Glutamatergic neuron (in vitro differentiated cells): ENCODE measurements around the gene KRT35. TPM values are rescaled to one million over a fixed set of nuclear protein-coding genes. Genes with fewer than 3 reads are reported as not detected.

ENCODE experiments used
- DNase-seq: peaks from one replicate; pipeline ENCODE4 v3.0.0; 2022
- H3K27ac Mint-ChIP-seq: one replicate; pipeline ENCODE4 v1.8.0; 2020; ENCODE audit warnings: mild to moderate bottlenecking, mixed read lengths, inconsistent platforms; ENCODE audit not compliant: unreplicated experiment
- H3K27me3 Mint-ChIP-seq: one replicate; pipeline ENCODE4 v1.8.0; 2020; ENCODE audit warnings: mild to moderate bottlenecking, moderate library complexity, mixed read lengths, inconsistent platforms; ENCODE audit not compliant: unreplicated experiment
- H3K36me3 Mint-ChIP-seq: one replicate; pipeline ENCODE4 v1.8.0; 2020; ENCODE audit warnings: mild to moderate bottlenecking, mixed read lengths, inconsistent platforms; ENCODE audit not compliant: unreplicated experiment
- H3K4me1 Mint-ChIP-seq: one replicate; pipeline ENCODE4 v1.8.0; 2020; ENCODE audit warnings: mild to moderate bottlenecking, low read depth, mixed read lengths, inconsistent platforms; ENCODE audit not compliant: unreplicated experiment
- H3K4me3 Mint-ChIP-seq: one replicate; pipeline ENCODE4 v1.8.0; 2020; ENCODE audit warnings: mild to moderate bottlenecking, mixed read lengths, inconsistent platforms; ENCODE audit not compliant: unreplicated experiment
- H3K9me3 Mint-ChIP-seq: one replicate; pipeline ENCODE4 v1.8.0; 2020; ENCODE audit warnings: mild to moderate bottlenecking, moderate library complexity, mixed read lengths, inconsistent platforms; ENCODE audit not compliant: unreplicated experiment
- total RNA-seq: library from RNA; stranded (reverse); fragmentation: NEBNext Ultra II Directional; extraction: Animal tissue kit (Norgen Biotek cat#: 25700); gene quantifications from one replicate; pipeline ENCODE4 v1.2.1, GENCODE V29; 2021; ENCODE audit not compliant: unreplicated experiment
- TF ChIP-seq, protein P1 (sequence below): fragments of 200-600 bp; sonication (generic); IDR thresholded peaks from one replicate; pipeline ENCODE4 v1.5.0; 2021; ENCODE audit not compliant: partially characterized antibody, unreplicated experiment

The KRT35 gene
- total RNA-seq, 1 donor from 2014 or later: not detected

GRCh38 chr17:41500131-41500911 lies 19.4 kb upstream of the KRT35 start:
- H3K4me3 Mint-ChIP-seq: no peak overlapping the region
- TF ChIP-seq, protein P1, sequence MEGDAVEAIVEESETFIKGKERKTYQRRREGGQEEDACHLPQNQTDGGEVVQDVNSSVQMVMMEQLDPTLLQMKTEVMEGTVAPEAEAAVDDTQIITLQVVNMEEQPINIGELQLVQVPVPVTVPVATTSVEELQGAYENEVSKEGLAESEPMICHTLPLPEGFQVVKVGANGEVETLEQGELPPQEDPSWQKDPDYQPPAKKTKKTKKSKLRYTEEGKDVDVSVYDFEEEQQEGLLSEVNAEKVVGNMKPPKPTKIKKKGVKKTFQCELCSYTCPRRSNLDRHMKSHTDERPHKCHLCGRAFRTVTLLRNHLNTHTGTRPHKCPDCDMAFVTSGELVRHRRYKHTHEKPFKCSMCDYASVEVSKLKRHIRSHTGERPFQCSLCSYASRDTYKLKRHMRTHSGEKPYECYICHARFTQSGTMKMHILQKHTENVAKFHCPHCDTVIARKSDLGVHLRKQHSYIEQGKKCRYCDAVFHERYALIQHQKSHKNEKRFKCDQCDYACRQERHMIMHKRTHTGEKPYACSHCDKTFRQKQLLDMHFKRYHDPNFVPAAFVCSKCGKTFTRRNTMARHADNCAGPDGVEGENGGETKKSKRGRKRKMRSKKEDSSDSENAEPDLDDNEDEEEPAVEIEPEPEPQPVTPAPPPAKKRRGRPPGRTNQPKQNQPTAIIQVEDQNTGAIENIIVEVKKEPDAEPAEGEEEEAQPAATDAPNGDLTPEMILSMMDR: no peak
- no peak for DNase-seq
- no peak overlapping the region for H3K27ac Mint-ChIP-seq
- H3K27me3 Mint-ChIP-seq: peaks cover 12% of the 10 kb centered on the region
- no peaks in the 10 kb centered on the region for H3K4me1 Mint-ChIP-seq
- no peaks in the 10 kb centered on the region for H3K36me3 Mint-ChIP-seq
- H3K9me3 Mint-ChIP-seq: peaks cover 1% of the 10 kb centered on the region

- DNase-seq: no peak
- Mint-ChIP-seq H3K4me1 (peaks cover 4% of the 10 kb centered on the region), H3K4me3 (no peak overlapping the region), H3K27ac (no peak overlapping the region), H3K9me3 (peaks cover 1% of the 10 kb centered on the region), H3K36me3 (no peaks in the 10 kb centered on the region), H3K27me3 (peaks cover 18% of the 10 kb centered on the region)
- TF ChIP-seq, protein P1: no peak
These were observed 18.8 kb upstream of the KRT35 start for GRCh38 chr17:41499714-41500113.

DNA sequence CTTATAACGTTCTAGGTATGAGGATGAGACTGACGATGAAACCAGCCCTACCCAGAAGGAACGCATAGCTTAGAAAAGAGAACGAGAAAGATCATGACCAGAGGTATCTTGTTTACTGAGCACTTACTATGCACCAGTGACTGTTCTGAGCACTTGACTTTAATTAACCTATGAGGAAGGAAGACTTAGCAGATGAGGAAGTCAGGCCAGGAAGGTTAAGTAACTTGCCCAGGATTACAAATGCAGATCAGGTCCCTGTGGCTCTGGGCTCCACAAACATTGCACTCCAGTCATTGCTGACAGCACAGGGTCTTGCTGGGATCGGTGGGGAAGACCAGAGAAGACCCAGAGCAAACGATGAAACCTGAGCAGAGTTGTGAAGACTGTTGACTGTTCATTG lies 17.3 kb upstream of the KRT35 start:
- Mint-ChIP-seq H3K36me3 (no peaks in the 10 kb centered on the region), H3K4me1 (peaks cover 4% of the 10 kb centered on the region), H3K27me3 (peaks cover 18% of the 10 kb centered on the region), H3K4me3 (no peak overlapping the region), H3K9me3 (peaks cover 1% of the 10 kb centered on the region), H3K27ac (no peak overlapping the region)
- DNase-seq: no peak
- TF ChIP-seq, protein P1: no peak

DNA sequence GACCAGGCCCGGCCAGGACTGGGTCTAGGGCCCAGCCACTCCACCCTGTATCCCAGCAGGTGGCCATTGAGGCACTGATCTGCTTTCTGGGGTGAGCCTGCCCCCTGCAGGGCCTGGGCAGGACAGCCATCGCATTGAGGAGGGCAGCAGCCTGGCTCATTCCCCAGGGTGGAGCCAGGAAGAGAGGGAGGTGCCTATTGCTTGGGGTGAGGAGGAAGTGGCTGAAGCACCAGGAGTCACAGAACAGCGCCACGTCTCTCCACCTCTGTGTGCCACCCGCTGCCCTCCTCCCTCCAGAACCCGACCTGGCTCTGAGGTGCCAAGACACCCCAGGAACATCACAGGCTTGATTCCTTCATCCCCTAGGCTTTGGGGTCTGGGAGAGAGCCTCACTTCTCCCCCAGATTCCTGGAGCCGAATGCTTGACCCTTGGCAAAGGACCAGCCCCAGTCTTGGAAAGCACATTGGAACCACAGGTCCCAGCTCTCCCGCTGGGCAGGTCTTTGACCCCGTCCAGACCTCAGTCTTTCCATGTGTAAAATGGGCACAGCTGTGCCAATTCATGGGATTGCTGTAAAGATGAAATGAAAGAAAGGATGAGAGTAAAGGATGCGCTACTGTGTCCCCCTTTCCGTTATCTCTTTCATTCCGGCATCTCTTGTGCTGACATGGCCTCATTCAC lies 16.0 kb upstream of the KRT35 start:
- Mint-ChIP-seq H3K27ac (no peak overlapping the region), H3K9me3 (peaks cover 1% of the 10 kb centered on the region), H3K4me3 (no peak overlapping the region), H3K27me3 (peaks cover 18% of the 10 kb centered on the region), H3K36me3 (no peaks in the 10 kb centered on the region), H3K4me1 (peaks cover 4% of the 10 kb centered on the region)
- TF ChIP-seq, protein P1: peak; percentile 49
- DNase-seq: peak; percentile 54

- Mint-ChIP-seq H3K4me1 (peaks cover 4% of the 10 kb centered on the region), H3K9me3 (no peaks in the 10 kb centered on the region), H3K4me3 (no peak overlapping the region), H3K27me3 (peaks cover 13% of the 10 kb centered on the region), H3K36me3 (no peaks in the 10 kb centered on the region), H3K27ac (no peak overlapping the region)
- TF ChIP-seq, protein P1: no peak
- no peak for DNase-seq
These were observed 13.6 kb upstream of the KRT35 start for GRCh38 chr17:41494524-41494923.
